Fibroblast of upper back skin (primary cell): ENCODE data around the gene PLTP.
"Not testable (repeated sequence)": the region's sequence is repeated elsewhere in the genome, so short reads cannot be mapped to it uniquely, and the experiment has no call there.

Experiments
- DNase-seq: peaks from one replicate; pipeline ENCODE4 v3.0.0-alpha.2; 2013

Gene PLTP

DNA sequence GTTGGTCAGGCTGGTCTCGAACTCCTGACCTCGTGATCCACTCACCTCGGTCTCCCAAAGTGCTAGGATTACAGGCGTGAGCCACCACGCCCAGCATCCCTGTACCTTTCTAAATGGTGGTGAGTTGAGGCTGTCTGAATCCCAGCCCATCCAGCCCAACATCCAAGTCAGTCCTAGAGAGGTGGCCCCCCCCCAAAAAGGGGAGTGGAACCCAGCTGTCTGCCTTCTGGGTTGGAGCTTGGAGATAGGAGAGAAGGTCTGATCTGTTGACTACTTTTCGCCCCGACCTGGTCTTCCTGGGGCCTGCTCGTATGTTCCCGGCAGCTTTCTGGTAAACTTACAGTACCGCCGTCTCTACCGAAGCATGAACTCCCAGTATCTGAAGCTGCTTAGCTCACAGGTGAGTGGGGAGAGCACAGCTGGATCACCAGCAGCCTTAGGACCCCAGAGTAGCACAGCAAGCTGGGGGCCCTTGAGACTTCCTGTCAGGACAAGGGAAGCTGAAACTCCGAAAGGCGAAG, 15.3 kb downstream of the PLTP start:
- DNase-seq: no peak

DNA sequence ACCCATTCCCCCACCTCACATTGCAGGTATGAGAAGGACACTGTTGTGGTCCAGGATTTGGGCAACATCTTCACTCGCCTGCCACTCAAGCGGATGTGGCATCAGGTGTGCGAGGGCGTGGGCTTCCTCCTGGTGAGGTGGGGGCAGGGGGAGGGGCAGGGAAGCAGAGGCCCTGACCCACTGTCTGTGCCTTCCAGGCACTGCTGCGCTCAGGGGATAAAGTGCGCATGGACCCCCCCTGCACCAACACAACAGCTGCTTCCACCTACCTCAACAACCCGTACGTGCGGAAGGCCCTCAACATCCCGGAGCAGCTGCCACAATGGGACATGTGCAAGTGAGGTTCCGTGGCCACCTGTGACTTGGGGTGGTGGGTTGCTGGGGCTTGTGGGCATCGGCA, 17.2 kb downstream of the PLTP start:
- no peak for DNase-seq

GRCh38 chr20:45893831-45894230, 18.1 kb downstream of the PLTP start:
- DNase-seq: no peak

- no peak for DNase-seq
Observed at GRCh38 chr20:45892828-45893500, 19.0 kb downstream of the PLTP start.

DNA sequence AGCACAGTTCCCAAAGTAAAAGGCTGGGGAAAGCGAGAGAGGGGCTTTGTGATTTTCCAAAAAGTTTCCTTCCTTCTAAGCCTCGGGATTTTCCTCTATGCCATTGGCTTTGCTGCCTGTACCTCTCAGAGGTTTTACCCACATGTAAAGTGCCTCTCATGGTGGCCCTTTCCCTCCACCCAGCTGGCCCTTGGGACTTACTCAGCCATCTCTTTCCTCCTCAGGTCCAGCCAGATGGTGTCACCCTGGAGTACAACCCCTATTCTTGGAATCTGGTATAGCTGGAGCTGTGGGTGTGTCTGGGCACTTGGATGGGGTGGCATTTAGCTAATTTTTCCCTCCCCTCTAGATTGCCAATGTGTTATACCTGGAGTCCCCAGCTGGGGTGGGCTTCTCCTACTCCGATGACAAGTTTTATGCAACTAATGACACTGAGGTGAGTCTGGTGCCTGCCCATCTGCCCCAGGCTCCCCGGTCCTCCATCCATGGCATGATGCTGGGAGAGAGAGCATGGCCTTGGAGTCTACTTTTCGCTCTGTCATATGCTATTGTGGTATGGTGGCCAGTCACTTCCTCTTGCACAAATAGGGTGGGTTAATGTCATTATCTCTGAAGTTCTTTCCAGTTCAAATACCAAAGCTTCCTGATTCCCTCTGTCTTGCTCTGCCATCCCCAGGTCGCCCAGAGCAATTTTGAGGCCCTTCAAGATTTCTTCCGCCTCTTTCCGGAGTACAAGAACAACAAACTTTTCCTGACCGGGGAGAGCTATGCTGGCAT, 19.7 kb downstream of the PLTP start:
- peak; percentile 11 for DNase-seq

DNA sequence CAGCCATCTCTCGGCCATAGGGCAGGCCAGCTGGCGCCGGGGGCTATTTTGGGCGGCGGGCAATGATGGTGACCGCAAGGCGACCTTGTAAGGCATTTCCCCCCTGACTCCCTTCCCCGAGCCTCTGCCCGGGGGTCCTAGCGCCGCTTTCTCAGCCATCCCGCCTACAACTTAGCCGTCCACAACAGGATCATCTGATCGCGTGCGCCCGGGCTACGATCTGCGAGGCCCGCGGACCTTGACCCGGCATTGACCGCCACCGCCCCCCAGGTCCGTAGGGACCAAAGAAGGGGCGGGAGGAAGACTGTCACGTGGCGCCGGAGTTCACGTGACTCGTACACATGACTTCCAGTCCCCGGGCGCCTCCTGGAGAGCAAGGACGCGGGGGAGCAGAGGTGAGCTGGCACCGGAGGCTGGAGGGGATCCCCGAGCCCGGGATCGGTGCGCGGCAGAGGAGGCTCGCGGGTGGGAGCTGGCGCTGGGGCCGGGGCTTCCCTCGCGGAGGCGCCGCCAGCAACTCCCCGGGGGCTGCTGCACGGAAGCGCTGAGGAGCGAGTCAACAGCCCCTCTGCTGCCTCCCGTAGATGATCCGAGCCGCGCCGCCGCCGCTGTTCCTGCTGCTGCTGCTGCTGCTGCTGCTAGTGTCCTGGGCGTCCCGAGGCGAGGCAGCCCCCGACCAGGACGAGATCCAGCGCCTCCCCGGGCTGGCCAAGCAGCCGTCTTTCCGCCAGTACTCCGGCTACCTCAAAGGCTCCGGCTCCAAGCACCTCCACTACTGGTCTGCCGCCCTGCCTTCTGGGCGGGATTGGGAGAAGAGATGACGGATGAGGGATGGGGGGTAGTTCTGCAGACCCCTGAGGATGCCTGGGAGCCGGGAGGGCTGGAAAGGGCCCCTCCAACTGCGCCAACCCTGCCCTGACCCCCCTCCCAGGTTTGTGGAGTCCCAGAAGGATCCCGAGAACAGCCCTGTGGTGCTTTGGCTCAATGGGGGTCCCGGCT, 20.7 kb downstream of the PLTP start, which contains the start of the genes CTSA and NEURL2:
Gene CTSA (plus strand): TSS at position 351 of the 999 bp plus-strand sequence. CDS start 234 bp downstream, at position 585.
Gene NEURL2 (minus strand): TSS at position 224 of the 999 bp plus-strand sequence. CDS start 217 bp downstream, at position 7.
- peak; percentile 92 for DNase-seq

- DNase-seq: peak; percentile 81
Observed at GRCh38 chr20:45890077-45890984, 21.6 kb downstream of the PLTP start.

- no peak for DNase-seq
Observed at GRCh38 chr20:45888681-45889080, 23.3 kb downstream of the PLTP start.

DNA sequence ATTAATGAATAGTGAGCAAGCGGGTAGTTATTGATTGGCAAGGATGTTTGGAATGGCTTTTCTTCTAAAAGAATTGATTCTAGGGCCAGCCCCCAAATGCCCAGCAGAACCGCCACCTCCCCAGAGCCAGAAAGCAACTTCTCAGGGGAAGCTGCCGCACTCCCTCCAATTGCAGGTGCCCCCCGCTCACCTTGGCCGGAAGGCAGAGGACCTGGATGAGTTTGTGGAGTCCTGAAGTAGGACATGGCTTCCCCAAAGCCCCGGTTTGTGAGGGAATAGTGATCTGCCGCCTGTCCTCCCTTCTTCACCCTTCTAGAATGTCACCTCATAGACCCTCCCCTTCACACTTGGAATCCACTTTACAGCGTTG, 24.6 kb downstream of the PLTP start, which contains the start of gene SPATA25:
Gene SPATA25 (minus strand): TSS at position 277 of the 370 bp plus-strand sequence. CDS start 32 bp downstream, at position 245.
- DNase-seq: no peak

- DNase-seq: no peak
Observed at GRCh38 chr20:45886590-45887345, 25.2 kb downstream of the PLTP start.

DNA sequence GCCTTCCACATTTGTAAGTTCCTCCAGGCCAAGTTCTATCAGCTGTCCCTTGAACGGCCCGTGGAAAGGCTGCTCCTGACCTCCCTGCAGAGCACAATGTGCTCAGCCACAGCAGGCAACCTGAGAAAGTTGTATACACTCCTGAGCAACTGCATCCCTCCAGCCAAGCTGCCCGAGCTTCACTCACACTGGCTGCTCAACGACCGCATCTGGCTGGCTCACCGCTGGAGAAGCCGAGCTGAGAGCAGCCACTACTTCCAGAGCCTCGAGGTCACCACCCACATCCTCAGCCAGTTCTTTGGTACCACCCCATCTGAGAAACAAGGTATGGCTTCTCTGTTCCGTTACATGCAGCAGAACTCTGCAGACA, 28.9 kb downstream of the PLTP start:
- no peak for DNase-seq

DNA sequence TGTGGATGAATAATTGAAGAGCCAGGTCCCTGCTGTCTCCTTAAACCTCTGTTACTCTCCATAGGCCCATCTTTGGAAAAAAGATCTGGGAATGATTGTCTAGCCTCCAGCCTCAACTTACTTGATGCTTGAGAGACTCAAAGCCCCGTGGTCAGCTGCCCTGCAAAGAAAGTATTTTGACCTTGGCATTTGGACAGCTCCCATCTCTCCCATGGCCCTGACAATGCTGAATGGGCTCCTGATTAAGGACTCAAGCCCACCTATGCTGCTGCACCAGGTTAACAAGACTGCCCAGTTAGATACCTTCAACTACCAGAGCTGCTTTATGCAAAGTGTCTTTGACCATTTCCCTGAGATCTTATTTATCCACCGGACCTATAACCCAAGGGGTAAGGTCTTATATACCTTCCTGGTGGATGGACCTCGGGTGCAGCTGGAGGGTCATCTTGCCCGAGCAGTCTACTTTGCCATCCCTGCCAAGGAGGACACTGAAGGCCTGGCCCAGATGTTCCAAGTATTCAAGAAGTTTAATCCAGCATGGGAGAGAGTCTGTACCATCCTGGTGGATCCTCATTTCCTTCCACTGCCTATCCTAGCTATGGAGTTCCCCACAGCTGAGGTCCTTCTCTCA, 29.4 kb downstream of the PLTP start:
- no peak for DNase-seq

- DNase-seq: peak; percentile 99
Observed at GRCh38 chr20:45880988-45881788, 30.8 kb downstream of the PLTP start, which contains the start of gene ZSWIM1. Gene ZSWIM1, plus strand, starts transcription at chr20:45881227. Its CDS starts 1,366 bp downstream, at chr20:45882593.

DNA sequence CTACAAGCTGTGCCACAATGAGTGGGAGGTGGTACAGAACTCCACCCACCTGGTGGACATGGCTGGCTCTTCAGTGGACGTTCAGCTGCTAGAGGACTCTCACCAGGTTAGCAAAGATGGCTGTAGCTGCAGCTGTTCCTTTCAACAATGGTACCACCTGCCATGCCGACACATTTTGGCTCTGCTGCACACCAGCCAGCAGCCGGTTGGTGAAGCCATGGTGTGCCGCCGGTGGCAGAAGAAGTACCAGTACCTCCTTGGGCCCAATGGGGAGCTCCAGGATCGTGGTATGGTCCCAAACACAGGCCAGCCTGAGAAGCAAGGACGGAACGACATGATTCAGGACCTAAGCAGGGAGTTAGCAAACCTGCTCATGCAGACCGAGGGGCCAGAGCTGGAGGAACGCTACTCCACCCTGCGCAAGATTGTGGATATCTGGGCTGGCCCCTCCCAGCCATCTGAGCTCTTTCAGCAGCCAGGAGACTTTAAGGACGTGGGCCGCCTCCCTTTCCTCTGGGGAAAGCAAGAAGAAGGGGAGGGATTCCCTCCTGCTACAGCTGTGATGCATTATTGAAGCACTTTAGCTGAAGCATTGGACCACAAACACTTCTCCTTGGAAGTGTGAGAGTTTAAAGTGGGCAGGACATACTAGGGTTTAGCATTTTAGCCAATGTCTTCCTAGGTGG, 33.7 kb downstream of the PLTP start:
- DNase-seq: no peak

- no peak for DNase-seq
Observed at GRCh38 chr20:45874576-45874975, 37.4 kb downstream of the PLTP start.

DNA sequence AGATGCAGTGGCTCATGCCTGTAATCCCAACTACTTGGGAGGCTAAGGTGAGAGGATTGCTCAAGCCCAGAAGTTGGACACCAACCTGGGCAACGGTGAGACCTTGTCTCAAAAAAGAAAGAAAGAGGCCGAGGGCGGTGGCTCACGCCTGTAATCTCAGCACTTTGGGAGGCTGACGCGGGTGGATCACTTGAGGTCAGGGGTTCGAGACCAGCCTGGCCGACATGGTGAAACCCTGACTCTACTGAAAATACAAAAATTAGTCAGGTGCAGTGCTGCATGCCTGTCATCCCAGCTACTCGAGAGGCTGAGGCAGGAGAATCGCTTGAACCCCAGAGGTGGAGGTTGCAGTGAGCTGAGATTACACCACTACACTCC, 37.9 kb downstream of the PLTP start:
- DNase-seq: not testable (repeated sequence)

DNA sequence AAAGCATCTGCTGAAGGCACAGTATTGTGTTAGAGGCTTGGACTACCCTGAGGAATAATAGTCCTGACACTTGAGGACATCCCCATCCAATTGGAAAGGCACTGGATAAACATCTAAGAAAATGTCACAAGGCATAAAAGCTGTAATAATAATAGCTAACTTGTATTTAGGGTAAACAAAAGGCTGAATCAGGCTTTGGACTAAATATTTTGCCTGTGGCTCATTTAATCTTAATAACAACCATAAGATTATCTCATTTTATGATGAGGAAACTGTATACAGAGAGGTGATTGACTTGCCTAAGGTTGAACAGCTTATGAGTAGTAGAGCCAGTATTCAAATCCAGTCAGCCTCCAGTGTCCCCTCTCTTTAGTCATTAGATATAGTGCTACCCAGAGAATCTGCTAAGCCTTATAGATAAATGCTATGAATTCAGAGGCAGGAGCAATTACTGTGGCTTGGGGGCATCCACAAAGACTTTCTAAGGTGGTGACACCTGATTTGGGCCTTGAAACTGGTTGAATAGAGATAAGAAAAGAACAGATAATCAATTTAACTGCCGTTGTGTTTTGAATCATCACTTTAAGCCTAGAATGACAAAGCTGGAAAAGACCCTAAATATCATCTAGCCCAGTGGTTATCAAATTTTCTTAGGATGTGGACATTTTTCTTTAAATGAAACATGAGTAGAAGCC, 38.4 kb downstream of the PLTP start:
- DNase-seq: no peak

DNA sequence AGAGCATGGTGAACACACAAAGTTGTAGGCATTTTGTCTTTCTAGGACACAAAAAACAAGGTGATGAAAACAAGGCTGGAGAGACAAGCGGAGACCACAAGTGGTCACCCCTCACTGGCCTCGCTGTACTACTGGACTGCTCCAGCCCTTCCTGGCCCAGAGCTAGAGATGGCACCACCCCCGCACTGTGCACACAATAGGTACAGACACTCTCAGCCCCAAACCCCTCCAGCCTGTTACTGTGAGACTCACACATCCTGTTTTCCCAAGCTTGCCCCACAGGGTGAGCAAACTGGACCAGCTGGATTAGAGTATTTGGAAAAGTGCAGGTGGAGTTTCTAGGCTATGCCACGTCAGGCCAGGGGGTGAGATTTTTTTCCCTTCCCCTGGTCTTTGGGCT, 39.3 kb downstream of the PLTP start:
- no peak for DNase-seq
